GM12891 (cell line): ENCODE results near the gene ZNF679.

ENCODE experiments used
- POLR2A ChIP-seq: IDR thresholded peaks from 2 replicates; pipeline ENCODE4 v1.6.1; 2011; ENCODE audit warnings: low read depth, low read length, control low read depth
- POLR2AphosphoS5 ChIP-seq: IDR thresholded peaks from 2 replicates; pipeline ENCODE4 v1.6.1; 2011; ENCODE audit warnings: low read depth, low read length, control low read depth
- SPI1 ChIP-seq: IDR thresholded peaks from 2 replicates; pipeline ENCODE4 v1.6.1; 2011; ENCODE audit warnings: low read depth, low read length, control low read depth
- TAF1 ChIP-seq: IDR thresholded peaks from 2 replicates; pipeline ENCODE4 v1.6.1; 2011; ENCODE audit warnings: low read depth, low read length, control low read depth

DNA sequence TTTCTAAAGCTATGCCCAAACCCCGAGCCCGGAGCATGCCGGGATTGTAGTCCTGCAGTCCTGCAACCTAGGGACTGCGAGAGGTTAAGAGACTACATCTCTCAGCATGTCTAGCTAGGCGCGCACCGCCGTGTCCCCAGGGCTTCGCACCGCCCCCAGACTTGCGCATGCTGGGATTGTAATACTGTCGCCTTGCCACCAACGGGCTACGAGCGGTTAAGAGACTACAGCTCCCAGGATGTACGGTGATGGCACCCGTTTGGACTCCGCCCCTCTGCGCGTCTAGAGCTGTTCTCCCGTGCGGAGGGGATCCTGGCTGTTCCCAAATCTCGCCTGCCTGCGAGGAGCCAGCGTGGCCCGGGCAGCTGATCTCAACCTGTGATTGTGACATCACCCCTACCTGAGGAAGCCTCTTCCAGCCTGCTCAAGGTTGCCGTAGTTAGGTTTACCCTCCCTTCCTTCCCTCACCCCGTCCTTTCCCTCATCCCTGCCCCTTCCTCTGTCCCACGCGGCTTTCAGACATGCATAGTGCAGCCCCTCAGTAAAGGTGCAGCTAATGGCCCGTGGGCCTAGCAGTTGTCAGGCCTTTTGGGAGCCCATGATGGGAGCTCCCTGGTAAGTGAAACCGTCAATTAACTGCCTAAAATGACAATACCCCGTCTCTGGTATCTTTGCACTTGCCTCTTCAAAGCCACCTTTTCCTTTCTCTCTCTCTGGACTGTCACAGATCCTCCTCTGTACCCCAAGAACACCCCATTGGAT lies 79.2 kb downstream of the ZNF679 start:
- TF ChIP-seq TAF1: peak; percentile 42
- no peak for TF ChIP-seq SPI1
- TF ChIP-seq POLR2AphosphoS5: 0 out of 2 replicates have a peak, but pooled peaks have one; percentile 30
- TF ChIP-seq POLR2A: no peak
